GM12878 (cell line): ENCODE data around the gene INTS6. TPM values are rescaled to one million over a fixed set of nuclear protein-coding genes. Genes with fewer than 3 reads are reported as not detected.
A peak's percentile ranks its signal among the peaks of the same experiment; 100 is the strongest.

Experiments used
- ASH2L ChIP-seq: fragments of 300-600, 200-600 bp; sonication (generic); IDR thresholded peaks from 2 replicates; pipeline ENCODE4 v1.6.1; 2017; ENCODE audit warnings: low read depth, mild to moderate bottlenecking, borderline replicate concordance
- CBX3 ChIP-seq: fragments of 200-600 bp; sonication (generic); IDR thresholded peaks from 2 replicates; pipeline ENCODE4 v1.6.1; 2016; ENCODE audit warnings: low read depth, borderline replicate concordance
- CHD2 ChIP-seq: IDR thresholded peaks from 2 replicates; pipeline ENCODE4 v1.6.1; 2011; ENCODE audit warnings: low read depth, low read length, improper control_type of control experiment, borderline replicate concordance
- DPF2 ChIP-seq: fragments of 450-650 bp; IDR thresholded peaks from 2 replicates; pipeline ENCODE4 v1.6.1; 2017; ENCODE audit warnings: mild to moderate bottlenecking
- ETV6 ChIP-seq, 2 experiments: fragments of 450-650 bp in 1 of 2; IDR thresholded peaks in 1 of 2; conservative IDR thresholded peaks in 1 of 2; 2 replicates each; pipeline ENCODE4 v1.6.1; 2014; ENCODE audit warnings: antibody characterized with exemption in 1 of 2, borderline replicate concordance in 1 of 2, low read depth in 1 of 2, mild to moderate bottlenecking in 1 of 2, moderate library complexity in 1 of 2
- FOXM1 ChIP-seq: IDR thresholded peaks from 2 replicates; pipeline ENCODE4 v1.6.1; 2012; ENCODE audit warnings: low read depth, mild to moderate bottlenecking, inconsistent platforms, low read length, moderate library complexity
- HDAC2 ChIP-seq: fragments of 200-600 bp; sonication (generic); IDR thresholded peaks from 2 replicates; pipeline ENCODE4 v1.6.1; 2017
- IKZF2 ChIP-seq, 2 experiments: fragments of 450-650 bp; IDR thresholded peaks; 2 replicates each; pipeline ENCODE4 v1.6.1; 2017; ENCODE audit warnings: mild to moderate bottlenecking in 2 of 2, moderate library complexity in 2 of 2
- MTA2 ChIP-seq: fragments of 450-650 bp; IDR thresholded peaks from 2 replicates; pipeline ENCODE4 v1.6.1; 2016; ENCODE audit warnings: low read depth, mild to moderate bottlenecking, moderate library complexity
- NR2F1 ChIP-seq: fragments of 450-650 bp; conservative IDR thresholded peaks from 2 replicates; pipeline ENCODE4 v1.6.1; 2017; ENCODE audit warnings: mild to moderate bottlenecking
- RCOR1 ChIP-seq: conservative IDR thresholded peaks from 2 replicates; pipeline ENCODE4 v1.6.1; 2012; ENCODE audit warnings: low read depth, low read length, improper control_type of control experiment
- SIX5 ChIP-seq: IDR thresholded peaks from 2 replicates; pipeline ENCODE4 v1.6.1; 2011; ENCODE audit warnings: mild to moderate bottlenecking, low read depth, low read length, moderate library complexity; ENCODE audit not compliant: severe bottlenecking
- SREBF1 ChIP-seq: IDR thresholded peaks from 2 replicates; pipeline ENCODE4 v1.6.1; 2012; ENCODE audit warnings: mild to moderate bottlenecking, low read length
- TCF3 ChIP-seq: IDR thresholded peaks from 2 replicates; pipeline ENCODE4 v1.6.1; 2012; ENCODE audit warnings: low read depth, mild to moderate bottlenecking, low read length, borderline replicate concordance; ENCODE audit not compliant: insufficient read depth
- YY1 ChIP-seq: IDR thresholded peaks from 2 replicates; pipeline ENCODE4 v1.6.1; 2011; ENCODE audit warnings: low read depth, mild to moderate bottlenecking, low read length
- ZNF274 ChIP-seq: IDR thresholded peaks from one replicate; pipeline ENCODE4 v1.8.0; 2011; ENCODE audit not compliant: insufficient read length, insufficient read depth
- polyA plus RNA-seq, 11 experiments: library from polyadenylated mRNA; depleted of rRNA in 4 of 11; unstranded in 6 of 11; stranded (reverse) in 5 of 11; fragments of >200 nt; fragmentation: Nextera tagmentation in 4 of 11; fragmentation: Illumina TruSeq in 1 of 11; extraction: Ambion mirVana in 4 of 11; extraction: Trizol in 1 of 11; gene quantifications; 1 replicate in 1 of 11; 2 replicates in 10 of 11; pipeline versions ENCODE4 v1.2.1 to v1.2.3, GENCODE V29; 2011 to 2016; ENCODE audit warnings: inconsistent platforms in 2 of 11, missing spikeins in 2 of 11, low read depth in 1 of 11
- total RNA-seq, 4 experiments: library from RNA; depleted of rRNA in 3 of 4; stranded (reverse); fragments of >200 nt in 3 of 4; fragmentation: Illumina TruSeq in 1 of 4; extraction: Trizol in 1 of 4; gene quantifications; 2 replicates each; pipeline versions ENCODE4 v1.2.1 to v1.2.3, GENCODE V29; 2013 to 2021
- TF ChIP-seq, protein P1 (sequence below): fragments of 450-650 bp; formaldehyde crosslinking; IDR thresholded peaks from 2 replicates; pipeline ENCODE4 v1.5.0; 2022; ENCODE audit warnings: mild to moderate bottlenecking, missing genetic modification characterization
- TF ChIP-seq, protein P2 (sequence below): fragments of 150-350 bp; IDR thresholded peaks from 2 replicates; pipeline ENCODE4 v1.6.1; 2016; ENCODE audit warnings: low read depth, low read length
- TF ChIP-seq, protein P3 (sequence below): IDR thresholded peaks from 2 replicates; pipeline ENCODE4 v1.6.1; 2012; ENCODE audit warnings: mild to moderate bottlenecking, low read depth, low read length

Gene INTS6
- total and polyA plus RNA-seq, 10 of the 15 experiments (the other 5 are each of a cell fraction or from before 2014, with no cell fraction given) = 7.2 to 57.7 (median 30.9) TPM

DNA sequence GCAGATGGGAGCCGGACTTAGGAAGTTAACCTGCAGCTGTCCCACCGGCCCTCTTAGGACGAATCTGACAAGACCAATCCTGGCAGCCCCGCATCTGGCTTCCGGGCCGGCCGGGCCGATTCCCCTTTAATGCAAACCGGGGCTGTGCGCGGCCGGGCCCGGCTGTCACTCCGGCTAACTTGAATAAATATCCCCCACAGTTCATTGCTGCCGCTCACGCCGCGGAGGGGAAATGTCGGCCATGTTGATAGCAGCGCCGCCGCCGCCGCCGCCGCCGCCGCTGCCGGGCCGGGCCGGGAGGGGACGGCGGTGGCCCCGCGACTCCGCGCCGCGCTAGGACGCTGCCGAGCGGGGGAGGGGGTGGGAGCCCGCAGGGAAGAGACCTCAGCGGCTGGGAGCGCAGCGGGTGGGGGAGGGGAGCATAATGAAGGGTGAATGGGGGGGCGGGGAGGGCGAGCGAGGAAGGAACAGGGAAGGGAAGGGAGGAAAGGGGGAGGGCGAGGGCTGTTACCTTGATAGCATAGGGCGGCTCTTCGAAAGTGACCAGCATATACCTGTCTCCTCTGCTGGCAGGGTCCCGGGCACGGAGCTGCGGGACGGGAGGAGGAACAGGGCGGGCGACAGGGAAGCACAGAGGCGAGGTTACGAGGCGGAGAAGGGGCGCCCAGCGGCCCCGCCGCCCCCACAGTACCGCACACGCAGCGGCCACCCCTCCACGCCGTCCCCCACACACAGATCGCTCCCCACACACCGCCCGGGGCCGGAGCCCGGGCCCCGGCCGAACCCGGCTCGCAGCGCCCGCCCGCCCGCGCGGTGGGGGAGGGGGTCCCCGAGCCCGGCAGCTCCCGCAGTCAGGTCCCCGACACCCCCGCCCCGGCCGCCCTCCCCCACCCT lies 1.1 kb downstream of the INTS6 start (continued):
- TF ChIP-seq, protein P1, sequence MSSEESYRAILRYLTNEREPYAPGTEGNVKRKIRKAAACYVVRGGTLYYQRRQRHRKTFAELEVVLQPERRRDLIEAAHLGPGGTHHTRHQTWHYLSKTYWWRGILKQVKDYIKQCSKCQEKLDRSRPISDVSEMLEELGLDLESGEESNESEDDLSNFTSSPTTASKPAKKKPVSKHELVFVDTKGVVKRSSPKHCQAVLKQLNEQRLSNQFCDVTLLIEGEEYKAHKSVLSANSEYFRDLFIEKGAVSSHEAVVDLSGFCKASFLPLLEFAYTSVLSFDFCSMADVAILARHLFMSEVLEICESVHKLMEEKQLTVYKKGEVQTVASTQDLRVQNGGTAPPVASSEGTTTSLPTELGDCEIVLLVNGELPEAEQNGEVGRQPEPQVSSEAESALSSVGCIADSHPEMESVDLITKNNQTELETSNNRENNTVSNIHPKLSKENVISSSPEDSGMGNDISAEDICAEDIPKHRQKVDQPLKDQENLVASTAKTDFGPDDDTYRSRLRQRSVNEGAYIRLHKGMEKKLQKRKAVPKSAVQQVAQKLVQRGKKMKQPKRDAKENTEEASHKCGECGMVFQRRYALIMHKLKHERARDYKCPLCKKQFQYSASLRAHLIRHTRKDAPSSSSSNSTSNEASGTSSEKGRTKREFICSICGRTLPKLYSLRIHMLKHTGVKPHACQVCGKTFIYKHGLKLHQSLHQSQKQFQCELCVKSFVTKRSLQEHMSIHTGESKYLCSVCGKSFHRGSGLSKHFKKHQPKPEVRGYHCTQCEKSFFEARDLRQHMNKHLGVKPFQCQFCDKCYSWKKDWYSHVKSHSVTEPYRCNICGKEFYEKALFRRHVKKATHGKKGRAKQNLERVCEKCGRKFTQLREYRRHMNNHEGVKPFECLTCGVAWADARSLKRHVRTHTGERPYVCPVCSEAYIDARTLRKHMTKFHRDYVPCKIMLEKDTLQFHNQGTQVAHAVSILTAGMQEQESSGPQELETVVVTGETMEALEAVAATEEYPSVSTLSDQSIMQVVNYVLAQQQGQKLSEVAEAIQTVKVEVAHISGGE (CRISPR knock-in tag) = no peak
- TF ChIP-seq HDAC2 (no peak), MTA2 (no peak), NR2F1 (peak; percentile 26; the same call in 1 of the 2 replicates), IKZF2 (IDR thresholded peaks at IDR 0.05) (no peak), SREBF1 (no peak), ASH2L (no peak), ZNF274 (no peak), YY1 (peak; percentile 92), DPF2 (0 out of 2 replicates have a peak, but pooled peaks have one; percentile 5), ETV6 (conservative IDR thresholded peaks at IDR 0.05 in 1 of 2, IDR thresholded peaks at IDR 0.05 in 1 of 2; ENCODE audit: borderline replicate concordance in 1 of 2, low read depth in 1 of 2) (no peak), CHD2 (no peak; the same call in 1 of the 2 replicates), RCOR1 (no peak), CBX3 (no peak), SIX5 (no peak), TCF3 (no peak), FOXM1 (no peak)
- TF ChIP-seq, protein P2, sequence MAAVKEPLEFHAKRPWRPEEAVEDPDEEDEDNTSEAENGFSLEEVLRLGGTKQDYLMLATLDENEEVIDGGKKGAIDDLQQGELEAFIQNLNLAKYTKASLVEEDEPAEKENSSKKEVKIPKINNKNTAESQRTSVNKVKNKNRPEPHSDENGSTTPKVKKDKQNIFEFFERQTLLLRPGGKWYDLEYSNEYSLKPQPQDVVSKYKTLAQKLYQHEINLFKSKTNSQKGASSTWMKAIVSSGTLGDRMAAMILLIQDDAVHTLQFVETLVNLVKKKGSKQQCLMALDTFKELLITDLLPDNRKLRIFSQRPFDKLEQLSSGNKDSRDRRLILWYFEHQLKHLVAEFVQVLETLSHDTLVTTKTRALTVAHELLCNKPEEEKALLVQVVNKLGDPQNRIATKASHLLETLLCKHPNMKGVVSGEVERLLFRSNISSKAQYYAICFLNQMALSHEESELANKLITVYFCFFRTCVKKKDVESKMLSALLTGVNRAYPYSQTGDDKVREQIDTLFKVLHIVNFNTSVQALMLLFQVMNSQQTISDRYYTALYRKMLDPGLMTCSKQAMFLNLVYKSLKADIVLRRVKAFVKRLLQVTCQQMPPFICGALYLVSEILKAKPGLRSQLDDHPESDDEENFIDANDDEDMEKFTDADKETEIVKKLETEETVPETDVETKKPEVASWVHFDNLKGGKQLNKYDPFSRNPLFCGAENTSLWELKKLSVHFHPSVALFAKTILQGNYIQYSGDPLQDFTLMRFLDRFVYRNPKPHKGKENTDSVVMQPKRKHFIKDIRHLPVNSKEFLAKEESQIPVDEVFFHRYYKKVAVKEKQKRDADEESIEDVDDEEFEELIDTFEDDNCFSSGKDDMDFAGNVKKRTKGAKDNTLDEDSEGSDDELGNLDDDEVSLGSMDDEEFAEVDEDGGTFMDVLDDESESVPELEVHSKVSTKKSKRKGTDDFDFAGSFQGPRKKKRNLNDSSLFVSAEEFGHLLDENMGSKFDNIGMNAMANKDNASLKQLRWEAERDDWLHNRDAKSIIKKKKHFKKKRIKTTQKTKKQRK = no peak
- TF ChIP-seq, protein P3, sequence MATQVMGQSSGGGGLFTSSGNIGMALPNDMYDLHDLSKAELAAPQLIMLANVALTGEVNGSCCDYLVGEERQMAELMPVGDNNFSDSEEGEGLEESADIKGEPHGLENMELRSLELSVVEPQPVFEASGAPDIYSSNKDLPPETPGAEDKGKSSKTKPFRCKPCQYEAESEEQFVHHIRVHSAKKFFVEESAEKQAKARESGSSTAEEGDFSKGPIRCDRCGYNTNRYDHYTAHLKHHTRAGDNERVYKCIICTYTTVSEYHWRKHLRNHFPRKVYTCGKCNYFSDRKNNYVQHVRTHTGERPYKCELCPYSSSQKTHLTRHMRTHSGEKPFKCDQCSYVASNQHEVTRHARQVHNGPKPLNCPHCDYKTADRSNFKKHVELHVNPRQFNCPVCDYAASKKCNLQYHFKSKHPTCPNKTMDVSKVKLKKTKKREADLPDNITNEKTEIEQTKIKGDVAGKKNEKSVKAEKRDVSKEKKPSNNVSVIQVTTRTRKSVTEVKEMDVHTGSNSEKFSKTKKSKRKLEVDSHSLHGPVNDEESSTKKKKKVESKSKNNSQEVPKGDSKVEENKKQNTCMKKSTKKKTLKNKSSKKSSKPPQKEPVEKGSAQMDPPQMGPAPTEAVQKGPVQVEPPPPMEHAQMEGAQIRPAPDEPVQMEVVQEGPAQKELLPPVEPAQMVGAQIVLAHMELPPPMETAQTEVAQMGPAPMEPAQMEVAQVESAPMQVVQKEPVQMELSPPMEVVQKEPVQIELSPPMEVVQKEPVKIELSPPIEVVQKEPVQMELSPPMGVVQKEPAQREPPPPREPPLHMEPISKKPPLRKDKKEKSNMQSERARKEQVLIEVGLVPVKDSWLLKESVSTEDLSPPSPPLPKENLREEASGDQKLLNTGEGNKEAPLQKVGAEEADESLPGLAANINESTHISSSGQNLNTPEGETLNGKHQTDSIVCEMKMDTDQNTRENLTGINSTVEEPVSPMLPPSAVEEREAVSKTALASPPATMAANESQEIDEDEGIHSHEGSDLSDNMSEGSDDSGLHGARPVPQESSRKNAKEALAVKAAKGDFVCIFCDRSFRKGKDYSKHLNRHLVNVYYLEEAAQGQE = no peak
